RWPE1 (cell line): ENCODE data around the gene ADGRG6.

Source experiments
- CTCF ChIA-PET: fragments of 350-600 bp; sonication (Branson Sonifier 250); formaldehyde crosslinking; extraction: SDS; loops from one replicate; lab custom pipeline; 2021; lab: Yijun Ruan, JAX
- POLR2A ChIA-PET: fragments of 400-600 bp; formaldehyde crosslinking; extraction: SDS; loops from one replicate; lab custom pipeline; 2020; ENCODE audit warnings: antibody characterized with exemption; ENCODE audit not compliant: low non-redundant PET; lab: Yijun Ruan, JAX
- DNase-seq: peaks from one replicate; pipeline ENCODE4 v3.0.0; 2012; ENCODE audit warnings: low spot score
- H3K27ac ChIP-seq: fragments of 450-650 bp; 2 replicates; pipeline ENCODE4 v1.5.1; 2017
- TF ChIP-seq, protein P1 (sequence below): fragments of 450-650 bp; conservative IDR thresholded peaks from 2 replicates; pipeline ENCODE4 v1.5.1; 2017; ENCODE audit warnings: low read depth, mild to moderate bottlenecking

The ADGRG6 gene

DNA sequence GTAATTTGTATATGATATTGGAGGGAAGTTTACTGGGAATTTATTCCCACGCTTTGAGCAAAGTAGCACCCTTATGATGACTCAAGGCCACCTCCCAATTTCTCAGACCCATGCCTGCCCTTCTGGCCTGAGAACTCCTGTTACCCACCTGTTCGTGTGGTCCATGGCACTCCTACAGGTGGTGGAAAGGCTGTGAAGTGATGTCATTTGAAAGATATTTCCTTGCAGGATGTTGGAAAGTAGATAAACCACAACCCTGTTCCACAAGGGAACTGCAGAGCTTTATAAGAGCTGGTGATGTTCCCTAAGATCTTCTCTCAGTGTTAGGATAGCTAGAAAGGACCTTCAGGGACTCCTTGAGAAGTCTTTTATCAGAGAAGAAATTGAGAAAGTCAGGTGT lies 70.5 kb downstream of the ADGRG6 start:
- POLR2A ChIA-PET = no interaction called here
- peak; percentile 74 for DNase-seq
- CTCF ChIA-PET = no interaction called here
- TF ChIP-seq, protein P1, sequence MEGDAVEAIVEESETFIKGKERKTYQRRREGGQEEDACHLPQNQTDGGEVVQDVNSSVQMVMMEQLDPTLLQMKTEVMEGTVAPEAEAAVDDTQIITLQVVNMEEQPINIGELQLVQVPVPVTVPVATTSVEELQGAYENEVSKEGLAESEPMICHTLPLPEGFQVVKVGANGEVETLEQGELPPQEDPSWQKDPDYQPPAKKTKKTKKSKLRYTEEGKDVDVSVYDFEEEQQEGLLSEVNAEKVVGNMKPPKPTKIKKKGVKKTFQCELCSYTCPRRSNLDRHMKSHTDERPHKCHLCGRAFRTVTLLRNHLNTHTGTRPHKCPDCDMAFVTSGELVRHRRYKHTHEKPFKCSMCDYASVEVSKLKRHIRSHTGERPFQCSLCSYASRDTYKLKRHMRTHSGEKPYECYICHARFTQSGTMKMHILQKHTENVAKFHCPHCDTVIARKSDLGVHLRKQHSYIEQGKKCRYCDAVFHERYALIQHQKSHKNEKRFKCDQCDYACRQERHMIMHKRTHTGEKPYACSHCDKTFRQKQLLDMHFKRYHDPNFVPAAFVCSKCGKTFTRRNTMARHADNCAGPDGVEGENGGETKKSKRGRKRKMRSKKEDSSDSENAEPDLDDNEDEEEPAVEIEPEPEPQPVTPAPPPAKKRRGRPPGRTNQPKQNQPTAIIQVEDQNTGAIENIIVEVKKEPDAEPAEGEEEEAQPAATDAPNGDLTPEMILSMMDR = no peak
- no peak overlapping the region for H3K27ac ChIP-seq

DNA sequence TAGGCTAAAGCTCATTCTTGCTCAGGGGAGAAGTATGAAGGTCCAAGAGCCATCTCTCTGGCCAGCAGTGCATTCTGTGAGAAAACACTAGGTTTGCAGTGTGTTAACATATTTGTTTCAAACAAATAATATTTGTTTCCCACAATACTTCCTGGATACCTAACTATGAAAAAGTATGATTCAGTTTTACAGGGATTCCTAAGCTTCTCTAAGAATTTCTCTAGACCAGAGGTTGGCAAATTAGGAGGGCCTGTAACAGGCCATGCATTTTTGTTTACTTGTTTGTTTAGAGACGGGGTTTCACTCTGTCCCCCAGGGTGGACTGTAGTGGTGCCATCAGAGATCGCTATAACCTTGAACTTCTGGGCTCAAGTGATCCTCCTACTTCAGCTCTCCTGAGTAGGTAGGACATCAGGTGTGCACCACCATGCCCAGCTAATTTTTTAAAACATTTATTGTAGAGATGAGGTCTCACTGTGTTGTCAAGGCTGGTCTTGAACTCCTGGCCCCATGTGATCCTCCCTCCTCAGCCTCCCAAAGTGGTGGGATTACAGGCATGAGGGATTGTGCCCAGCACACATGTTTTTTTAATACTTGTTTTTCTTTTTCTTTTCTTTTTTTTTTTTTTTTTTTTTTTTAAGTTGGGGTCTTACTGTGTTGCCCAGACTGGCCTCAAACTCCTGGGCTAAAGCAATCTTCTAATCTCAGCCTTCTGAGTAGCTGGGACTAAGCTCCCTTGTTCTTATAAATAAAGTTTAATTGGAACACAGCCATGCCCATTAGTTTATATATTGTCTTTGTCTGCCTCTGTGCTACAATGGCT lies 71.7 kb downstream of the ADGRG6 start:
- DNase-seq = no peak
- TF ChIP-seq, protein P1 = no peak
- CTCF ChIA-PET = interaction anchor here (0.5 kb wide), 1 partner anchor 40 kb away, joined by 5 read pairs; no protein-coding TSS in a partner anchor
- POLR2A ChIA-PET = interaction anchor here (0.6 kb wide), 1 partner anchor 46 kb away, joined by 3 read pairs; no protein-coding TSS in a partner anchor
- no peak overlapping the region for H3K27ac ChIP-seq

DNA sequence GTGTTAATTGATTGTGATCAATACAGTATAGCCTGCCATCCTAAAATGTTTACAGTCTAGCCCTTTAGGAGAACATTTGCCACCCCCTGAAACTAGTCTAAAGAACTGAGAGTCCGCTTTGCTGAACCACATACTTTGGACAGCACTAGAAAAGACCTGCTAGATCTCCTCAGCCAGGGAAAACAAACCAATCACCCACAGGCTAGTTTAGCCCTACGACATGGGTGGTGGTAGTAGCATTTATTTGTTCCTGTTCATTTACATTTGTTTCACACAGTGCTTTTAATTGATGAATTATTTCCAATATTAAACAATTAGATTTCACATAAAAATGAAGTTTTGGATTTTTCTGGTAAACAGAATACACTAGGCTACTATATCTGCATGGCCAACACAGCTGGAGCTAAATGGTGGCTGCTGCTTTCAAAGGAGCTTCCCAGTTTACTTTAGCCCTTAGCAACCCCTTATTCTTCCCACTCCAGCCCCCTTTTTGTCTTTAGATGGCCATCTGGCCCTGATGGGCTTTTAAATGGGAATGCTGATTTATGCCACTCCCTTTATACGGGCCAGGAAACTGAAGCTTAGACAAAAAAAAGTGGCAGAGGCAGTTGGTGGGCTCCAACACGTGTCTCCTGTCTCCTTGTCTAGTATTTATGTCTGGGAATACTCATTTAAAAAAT lies 72.4 kb downstream of the ADGRG6 start:
- peak overlapping the region; percentile 40; the same call in 1 of the 2 replicates for H3K27ac ChIP-seq
- TF ChIP-seq, protein P1 = no peak
- no peak for DNase-seq
- POLR2A ChIA-PET = no interaction called here
- CTCF ChIA-PET = no interaction called here

DNA sequence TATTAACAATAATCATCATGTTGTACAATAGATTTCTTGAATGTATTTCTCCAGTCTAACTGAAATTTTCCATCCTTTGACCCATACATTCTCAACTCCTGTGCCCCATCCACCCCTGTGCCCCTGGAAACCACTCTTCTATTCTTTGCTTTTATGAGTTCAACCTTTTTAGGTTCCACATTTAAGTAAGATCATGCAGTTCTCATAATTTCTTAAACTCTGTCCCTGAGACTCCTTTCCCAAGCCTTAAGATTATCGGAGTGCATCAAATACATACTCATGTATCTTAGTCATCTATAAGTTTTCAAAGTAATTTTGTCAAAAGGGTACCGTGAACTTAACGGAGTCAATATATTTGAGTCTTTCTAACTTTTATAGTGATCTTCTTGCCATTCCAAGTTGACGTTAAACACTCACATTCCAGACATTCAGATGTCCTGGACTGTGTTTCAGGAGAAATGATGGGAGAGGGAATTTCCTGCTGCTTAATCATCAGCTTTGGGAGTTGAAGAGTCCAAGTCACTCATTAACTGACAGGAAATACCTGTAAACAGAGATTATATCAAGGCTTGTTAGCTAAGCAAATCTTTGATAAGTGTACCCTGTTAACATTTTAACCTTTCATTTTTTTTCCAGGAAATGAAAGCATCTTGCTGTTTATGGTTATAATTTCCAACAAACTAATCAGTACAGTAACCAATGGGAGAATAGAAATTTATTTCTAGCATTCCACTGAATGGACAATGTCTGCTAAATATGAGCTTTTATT lies 73.3 kb downstream of the ADGRG6 start:
- POLR2A ChIA-PET = no interaction called here
- DNase-seq = peak; percentile 66
- CTCF ChIA-PET = no interaction called here
- H3K27ac ChIP-seq = no peak overlapping the region
- TF ChIP-seq, protein P1 = no peak

DNA sequence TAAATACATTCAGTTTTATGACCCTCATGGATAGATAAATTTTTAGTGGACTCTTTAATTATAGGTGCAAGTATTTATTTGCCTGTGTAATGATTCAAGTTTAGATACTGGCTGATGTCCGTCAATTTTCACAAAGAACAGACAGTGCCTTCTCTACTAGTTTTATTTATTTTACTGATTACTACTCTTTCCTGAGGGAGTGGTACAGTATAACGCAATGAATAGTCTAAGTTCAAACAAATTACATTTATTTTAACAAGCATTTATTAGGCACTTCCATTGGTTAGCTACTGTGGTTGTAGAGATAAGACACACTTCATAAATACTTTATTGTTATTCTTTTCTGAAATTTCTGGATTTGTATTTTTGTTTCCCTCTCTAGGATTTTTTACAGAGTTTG lies 74.3 kb downstream of the ADGRG6 start:
- no peak for DNase-seq
- POLR2A ChIA-PET = no interaction called here
- CTCF ChIA-PET = no interaction called here
- H3K27ac ChIP-seq = no peak overlapping the region
- TF ChIP-seq, protein P1 = no peak

DNA sequence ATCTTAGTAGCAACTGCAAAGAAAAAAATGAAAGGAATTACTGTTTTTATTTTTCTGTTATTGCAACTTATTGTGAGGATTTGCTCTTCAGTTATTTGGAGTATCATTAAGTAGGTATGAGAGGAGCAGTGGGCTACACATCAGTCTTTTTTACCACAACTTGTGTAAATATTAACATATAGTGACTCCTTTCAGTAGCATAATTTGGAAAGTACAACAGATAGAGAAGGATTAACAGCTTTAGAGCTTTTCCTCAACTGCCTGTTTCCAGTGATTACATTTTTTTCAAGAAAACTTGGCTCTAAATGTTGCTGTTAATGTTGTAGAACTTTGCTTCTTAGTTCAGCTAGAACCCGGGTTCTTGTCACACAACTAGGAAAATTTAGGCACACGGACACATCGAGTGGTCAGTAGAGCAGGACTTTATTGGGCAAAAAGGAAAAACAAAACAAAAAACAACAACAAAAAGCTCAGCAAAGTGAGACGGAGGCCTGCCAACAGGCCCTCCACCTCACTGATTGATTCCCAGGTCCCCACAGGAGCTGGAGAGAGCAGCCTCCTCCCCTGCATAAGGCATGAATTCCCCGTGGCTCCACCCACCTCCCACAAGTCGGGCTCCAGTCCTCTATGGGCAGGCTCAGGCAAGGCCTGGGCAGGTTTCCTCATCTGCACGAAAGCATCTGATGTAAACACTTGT lies 75.1 kb downstream of the ADGRG6 start:
- TF ChIP-seq, protein P1 = no peak
- ChIA-PET CTCF (interaction anchor here (0.6 kb wide), 1 partner anchor 131 kb away, joined by 4 read pairs; no protein-coding TSS in a partner anchor), POLR2A (no interaction called here)
- peak overlapping the region; percentile 88 for H3K27ac ChIP-seq
- DNase-seq = peak; percentile 72
